Esophagus squamous epithelium (tissue), 4 donors: Measurements from ENCODE around the gene FAM167B.

Experiments
- POLR2A ChIP-seq, 4 donors: fragments of 450-650 bp; IDR thresholded peaks; one replicate each; pipeline ENCODE4 v1.6.1; 2017; ENCODE audit warnings: antibody characterized with exemption in 4 of 4, mild to moderate bottlenecking in 4 of 4, moderate library complexity in 3 of 4
- TF ChIP-seq, protein P1 (sequence below), 6 experiments: fragments of 450-650 bp in 4 of 6; fragments of 200-600 bp in 2 of 6; sonication (generic) in 2 of 6; IDR thresholded peaks; one replicate each; pipeline ENCODE4 v1.5.1; 2016 to 2019; ENCODE audit warnings: antibody characterized with exemption in 6 of 6, mild to moderate bottlenecking in 4 of 6, moderate library complexity in 4 of 6

DNA sequence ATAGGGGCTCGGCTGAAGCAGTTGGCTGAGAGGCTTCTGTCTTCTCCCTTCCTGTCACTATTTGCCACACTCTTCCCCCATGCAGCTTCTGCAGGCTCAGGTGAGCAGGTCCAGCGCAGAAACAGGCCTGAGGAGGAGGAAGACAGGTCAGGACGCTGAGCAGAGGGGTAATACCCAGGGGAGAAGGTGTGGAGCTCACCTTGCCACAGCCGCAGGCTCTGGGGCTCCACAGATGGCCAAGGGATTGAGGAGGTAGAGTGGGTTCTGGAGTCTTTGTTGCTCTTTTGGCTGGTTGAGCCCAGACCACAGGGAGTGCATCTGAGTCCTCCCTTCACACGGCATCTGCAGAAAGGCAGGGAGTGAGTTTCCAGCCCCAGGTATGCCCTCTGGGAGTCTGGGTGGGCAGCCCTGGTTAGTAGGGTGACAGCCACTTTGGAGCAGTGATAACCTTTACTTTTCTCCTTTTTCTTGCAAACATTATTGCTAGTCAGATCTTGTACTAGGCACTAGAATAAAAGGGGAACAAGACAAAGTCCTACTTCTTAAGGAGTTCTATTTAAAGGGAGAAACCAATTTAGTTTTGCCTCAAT lies 15.1 kb upstream of the FAM167B start:
- TF ChIP-seq, protein P1, sequence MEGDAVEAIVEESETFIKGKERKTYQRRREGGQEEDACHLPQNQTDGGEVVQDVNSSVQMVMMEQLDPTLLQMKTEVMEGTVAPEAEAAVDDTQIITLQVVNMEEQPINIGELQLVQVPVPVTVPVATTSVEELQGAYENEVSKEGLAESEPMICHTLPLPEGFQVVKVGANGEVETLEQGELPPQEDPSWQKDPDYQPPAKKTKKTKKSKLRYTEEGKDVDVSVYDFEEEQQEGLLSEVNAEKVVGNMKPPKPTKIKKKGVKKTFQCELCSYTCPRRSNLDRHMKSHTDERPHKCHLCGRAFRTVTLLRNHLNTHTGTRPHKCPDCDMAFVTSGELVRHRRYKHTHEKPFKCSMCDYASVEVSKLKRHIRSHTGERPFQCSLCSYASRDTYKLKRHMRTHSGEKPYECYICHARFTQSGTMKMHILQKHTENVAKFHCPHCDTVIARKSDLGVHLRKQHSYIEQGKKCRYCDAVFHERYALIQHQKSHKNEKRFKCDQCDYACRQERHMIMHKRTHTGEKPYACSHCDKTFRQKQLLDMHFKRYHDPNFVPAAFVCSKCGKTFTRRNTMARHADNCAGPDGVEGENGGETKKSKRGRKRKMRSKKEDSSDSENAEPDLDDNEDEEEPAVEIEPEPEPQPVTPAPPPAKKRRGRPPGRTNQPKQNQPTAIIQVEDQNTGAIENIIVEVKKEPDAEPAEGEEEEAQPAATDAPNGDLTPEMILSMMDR (IDR thresholded peaks at IDR 0.05), result no peak
- no peak for TF ChIP-seq POLR2A (IDR thresholded peaks at IDR 0.05)
